Transverse colon (tissue), 3 donors: ENCODE data around the gene PACSIN1.

Experiments
- EP300 ChIP-seq: sonication (generic); formaldehyde crosslinking; IDR thresholded peaks from one replicate; pipeline ENCODE4 v1.6.1; 2017; ENCODE audit warnings: antibody characterized with exemption, low read depth
- POLR2AphosphoS5 ChIP-seq, 3 donors: sonication (generic); formaldehyde crosslinking; IDR thresholded peaks; one replicate each; pipeline ENCODE4 v1.6.1; 2016; ENCODE audit warnings: antibody characterized with exemption in 3 of 3

DNA sequence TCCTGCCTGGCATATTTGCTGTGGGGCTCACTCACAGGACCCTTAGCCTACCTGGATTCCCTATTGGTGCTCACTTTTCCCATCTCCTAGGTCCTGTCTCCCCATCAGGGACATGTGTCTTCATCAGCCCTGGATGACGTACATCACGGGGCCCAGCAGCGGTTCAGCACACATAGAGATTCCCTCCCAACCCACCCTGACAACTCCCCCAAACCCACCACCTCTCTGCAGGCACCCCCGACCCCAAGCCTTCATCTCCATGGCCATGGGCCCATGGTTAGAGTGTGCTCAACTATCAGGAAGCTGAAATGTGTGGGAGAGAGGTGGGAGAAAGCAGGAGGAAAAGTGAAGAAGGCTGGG lies 115.7 kb downstream of the PACSIN1 start:
- TF ChIP-seq POLR2AphosphoS5 (IDR thresholded peaks at IDR 0.05): no peak
- no peak for TF ChIP-seq EP300
